Endothelial cell of hepatic sinusoid (primary cell): ENCODE measurements around the gene NOTCH4.
"Not testable (repeated sequence)": the region's sequence is repeated elsewhere in the genome, so short reads cannot be mapped to it uniquely, and the experiment has no call there.

Experiments
- in situ Hi-C: cut with HindIII; loops from 2 replicates; pipeline ENCODE4 v1.10.0; 2017; ENCODE audit warnings: low sequenced_read_pairs

The NOTCH4 gene

DNA sequence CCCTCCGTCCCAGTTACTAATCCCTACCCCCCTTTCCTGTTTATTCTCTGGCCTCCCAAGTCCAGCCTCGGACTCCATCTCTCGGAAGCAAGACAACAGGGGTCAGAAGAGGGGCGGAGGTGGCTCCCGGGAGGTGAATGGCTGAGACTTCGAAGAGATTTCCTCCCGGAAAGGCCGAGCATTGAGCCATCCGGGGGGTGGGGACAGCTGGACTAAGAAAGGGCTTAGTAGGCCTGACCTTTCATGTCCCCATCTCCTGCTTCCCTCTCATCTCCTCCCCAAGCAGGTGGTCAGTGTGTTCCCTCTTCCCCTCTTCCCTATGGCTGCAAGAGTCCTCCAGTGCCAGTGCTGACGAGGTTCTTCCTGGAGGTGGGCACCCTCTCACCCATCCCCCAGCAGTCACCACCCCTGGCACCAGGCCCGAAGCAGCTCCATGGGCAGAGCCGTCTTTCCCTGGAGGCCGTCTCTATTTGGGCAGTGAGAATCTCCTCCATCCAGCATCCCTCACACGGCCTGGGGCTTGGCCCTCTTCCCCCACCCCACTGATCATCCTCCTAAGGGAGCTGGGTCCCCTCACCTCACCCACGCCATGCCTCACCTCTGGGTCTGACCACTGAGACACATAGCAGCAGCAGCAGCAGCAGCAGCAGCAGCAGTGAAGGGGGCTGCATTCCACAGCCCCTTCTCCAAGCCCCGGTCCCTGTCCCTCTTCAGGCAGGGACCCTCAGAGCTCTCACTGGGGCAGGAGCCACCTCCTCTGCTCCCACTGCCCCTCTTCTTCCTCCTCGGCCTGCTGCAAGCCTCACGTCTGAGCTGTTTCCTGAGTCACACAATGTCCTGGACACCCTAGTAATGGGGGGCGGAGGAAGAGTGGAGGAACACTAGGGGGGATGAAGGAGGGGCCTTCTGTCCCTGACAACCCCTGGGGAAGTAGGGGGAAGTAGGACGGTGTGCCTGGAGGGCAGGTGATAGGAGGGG lies at the start of gene NOTCH4:
NOTCH4 (minus strand) TSS at position 810 of the 978 bp plus-strand sequence; CDS start at position 671, 139 bp downstream.
- in situ Hi-C loops, result no loop called here

DNA sequence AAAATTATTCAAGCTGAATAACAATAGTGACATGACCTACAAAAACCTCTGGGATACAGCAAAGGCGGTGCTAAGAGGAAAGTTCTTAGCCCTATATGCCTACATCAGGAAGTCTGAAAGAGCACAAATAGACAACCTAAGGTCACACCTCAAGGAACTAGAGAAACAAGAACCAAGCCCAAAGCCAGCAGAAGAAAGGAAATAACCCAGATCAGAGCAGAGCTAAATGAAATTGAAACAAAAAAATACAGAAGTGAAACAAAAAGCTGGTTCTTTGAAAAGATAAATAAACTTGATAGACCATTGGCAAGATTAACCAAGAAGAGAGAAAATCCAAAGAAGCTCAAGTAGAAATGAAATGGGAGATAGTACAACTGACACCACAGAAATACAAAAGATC lies 47.6 kb upstream of the NOTCH4 start:
- in situ Hi-C loops, result loop anchor here (25.0 kb wide), 1 partner anchor 491 kb away; the partner anchor contains the start of gene HLA-DQB2

- in situ Hi-C loops, result loop anchor here (25.0 kb wide), 1 partner anchor 494 kb away; the partner anchor contains the start of gene HLA-DQB2
These were observed 44.6 kb upstream of the NOTCH4 start for GRCh38 chr6:32268459-32268858.

DNA sequence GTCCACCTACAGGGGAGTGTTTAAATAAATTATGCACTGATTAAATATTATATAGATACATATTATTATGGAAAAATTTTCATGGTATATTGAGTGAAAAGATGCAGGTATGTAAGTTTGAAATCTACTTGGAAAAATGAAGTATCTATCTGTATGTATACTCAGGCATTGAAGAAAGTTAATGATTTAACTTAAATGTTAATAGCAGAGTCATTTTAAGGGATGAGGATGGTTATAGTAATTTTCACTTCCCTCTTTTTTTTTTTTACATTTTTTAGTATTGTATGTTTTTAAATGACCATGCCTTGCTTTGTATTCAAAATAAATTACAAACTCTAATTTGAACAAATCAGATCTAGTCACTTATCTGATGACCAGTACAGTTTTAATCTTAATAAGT lies 43.2 kb upstream of the NOTCH4 start:
- in situ Hi-C loops, result loop anchor here (25.0 kb wide), 1 partner anchor 495 kb away; the partner anchor contains the start of gene HLA-DQB2

GRCh38 chr6:32257262-32257661 lies 33.4 kb upstream of the NOTCH4 start:
- in situ Hi-C loops, result loop anchor here (25.0 kb wide), 1 partner anchor 505 kb away; the partner anchor contains the start of gene HLA-DQB2

DNA sequence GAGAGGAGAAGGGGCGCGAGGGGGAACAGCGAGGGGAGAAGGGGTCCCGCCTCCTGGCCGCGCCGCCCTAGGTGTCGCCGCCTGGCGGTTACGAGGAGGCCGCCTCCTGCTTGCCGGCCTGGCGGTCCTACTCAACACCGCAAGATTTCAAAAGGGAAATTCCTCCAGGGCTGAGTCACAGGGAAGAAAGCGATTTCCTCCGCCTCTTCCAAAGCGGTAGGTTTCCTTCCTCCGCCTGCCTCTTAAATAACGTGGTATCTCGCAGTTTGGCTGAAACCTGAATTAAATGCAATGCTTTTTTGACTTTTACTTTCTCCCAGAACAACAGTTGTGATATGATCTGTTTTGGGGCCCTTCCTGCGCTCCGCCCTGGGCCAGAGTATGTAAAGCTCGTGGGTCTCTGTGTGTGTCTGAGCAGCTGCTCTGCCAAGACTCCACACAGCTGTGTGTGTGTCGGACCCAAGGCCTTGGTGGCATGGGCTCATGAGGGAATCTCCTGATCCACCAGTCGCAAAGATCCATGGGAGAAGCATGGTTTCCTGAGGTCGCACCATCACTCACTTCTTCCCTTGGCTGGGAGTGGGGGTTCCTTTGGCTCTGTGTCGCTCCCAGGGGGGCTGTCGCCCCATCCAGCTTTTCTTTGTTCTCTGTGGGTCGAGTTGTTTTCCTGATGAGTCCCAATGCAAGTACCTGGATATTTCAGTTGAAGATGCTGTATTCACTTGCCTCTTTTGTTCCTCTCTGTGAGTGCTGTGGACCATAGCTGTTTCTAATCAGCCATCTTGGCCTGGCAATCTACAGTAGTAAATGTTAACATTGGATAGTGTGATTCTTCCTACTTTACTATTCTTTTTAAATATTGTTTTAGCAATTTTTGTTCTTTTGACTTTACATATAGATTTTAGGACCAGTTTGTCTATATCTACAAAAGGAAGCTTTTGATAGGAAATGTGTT lies 31.6 kb upstream of the NOTCH4 start:
- in situ Hi-C loops, result loop anchor here (25.0 kb wide), 1 partner anchor 507 kb away; the partner anchor contains the start of gene HLA-DQB2

- in situ Hi-C loops, result loop anchor here (25.0 kb wide), 1 partner anchor 508 kb away; the partner anchor contains the start of gene HLA-DQB2
These were observed 30.9 kb upstream of the NOTCH4 start for GRCh38 chr6:32254761-32255198.

DNA sequence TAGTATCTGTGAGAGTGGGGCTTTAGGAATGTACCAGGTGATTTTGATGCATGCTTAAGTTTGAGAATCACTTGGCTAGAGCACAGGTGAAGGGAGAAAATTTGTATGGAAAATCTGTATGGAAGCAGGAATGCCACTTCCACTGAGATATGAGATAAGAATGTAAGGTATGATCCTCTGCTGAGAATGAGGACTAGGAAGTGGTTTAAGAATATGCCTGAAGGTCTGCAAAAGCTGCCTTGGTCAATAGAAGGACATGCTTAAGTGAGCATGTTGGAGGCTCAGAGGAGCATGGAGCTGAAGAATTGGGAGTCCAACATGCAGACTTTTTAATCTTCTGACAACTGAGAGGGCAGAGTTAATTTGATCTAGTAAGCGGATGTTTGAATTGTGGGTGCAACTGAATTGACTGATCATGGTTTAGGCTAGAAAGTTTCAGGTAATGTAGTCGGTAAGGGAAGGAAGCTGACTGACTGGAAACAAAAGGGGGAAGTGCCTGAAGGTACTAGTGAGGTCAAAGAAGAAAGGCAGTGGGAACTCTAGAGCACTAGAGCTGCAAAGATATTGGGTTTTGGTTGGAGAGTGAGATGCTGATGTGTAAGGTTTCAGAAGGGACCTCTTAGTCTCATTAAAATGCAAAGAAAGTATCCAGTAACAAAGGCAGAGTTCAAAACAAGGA lies 28.6 kb upstream of the NOTCH4 start:
- in situ Hi-C loops, result loop anchor here (25.0 kb wide), 1 partner anchor 510 kb away; the partner anchor contains the start of gene HLA-DQB2

DNA sequence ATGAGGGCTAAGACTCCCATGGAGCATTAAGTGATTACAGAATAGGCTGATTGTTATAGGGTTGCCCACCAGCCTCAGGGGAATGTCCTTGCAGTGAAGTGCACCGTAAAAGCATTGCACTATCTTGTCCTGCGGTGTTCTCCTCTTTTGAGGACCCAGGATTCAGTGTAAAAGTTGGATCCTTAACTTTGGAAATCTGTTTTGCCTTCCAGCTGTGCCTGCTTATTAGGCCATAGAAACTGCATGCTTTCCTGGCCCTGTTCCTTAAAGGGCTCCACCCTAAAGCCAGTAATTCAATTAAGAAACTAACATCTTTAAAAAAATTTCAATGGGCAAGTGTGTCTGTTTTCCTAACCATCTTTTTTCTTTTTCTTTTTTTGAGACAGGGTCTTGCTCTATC lies 25.4 kb upstream of the NOTCH4 start:
- in situ Hi-C loops, result no loop called here

DNA sequence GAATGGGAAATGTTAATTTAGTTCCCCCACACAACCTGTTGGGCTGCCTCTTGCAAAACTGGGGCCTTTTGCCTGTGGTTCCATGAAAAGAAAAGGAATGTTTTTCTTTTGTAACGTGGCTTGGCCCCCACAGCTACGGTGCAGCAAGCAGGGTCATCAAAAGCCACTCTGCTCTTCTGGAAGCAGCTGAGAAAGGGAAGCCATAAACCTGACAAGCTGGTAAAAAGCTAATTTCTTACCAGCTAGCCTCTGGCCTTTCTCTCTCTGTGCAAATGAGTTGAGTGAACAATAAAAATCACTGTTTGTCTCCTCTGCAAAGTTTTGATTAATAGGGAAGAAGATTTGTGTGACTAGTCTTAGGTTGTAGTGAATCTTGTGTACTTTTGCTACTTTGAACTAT lies 23.5 kb upstream of the NOTCH4 start:
- in situ Hi-C loops, result no loop called here

DNA sequence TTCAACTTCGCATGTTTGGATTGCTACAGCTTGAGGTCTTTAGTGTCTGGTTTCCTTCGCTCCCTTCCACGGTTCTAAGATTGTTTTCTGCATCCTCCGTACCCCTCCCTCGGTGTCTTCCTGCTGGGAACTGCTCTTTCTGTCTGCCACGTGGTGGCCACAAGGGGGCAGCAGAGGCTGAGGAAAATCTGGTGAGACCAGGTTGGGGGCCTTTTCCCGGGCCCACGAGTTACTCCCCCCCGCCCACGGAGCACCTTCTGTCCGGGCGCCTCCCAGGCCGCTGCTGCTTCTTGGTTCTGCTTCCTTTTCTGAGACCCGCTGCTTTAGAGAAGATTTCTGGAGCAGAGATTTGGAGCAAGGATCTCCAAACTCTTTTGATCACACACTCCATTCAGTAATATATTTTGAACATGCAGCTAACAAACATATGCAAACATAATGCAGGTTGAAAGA lies 21.1 kb upstream of the NOTCH4 start:
- in situ Hi-C loops, result no loop called here

DNA sequence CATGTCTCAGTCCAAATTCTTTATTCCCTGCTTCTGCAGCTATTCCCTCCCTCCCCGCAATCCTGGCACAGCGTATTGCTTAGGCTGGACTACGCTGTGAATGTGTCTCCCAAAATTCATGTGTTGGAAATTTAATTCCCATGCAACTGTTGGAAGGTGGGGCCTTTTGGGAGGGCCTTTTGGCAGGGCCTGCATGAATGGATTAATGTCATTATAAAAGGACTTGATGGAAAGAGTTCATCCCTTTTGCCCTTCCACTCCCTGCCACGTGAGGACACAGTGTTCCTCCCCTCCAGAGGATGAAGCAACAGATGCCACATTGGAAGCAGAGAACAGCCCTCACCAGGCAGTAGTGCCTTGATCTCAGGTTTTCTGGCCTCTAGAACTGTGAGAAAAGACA lies 20.4 kb upstream of the NOTCH4 start:
- in situ Hi-C loops, result no loop called here

DNA sequence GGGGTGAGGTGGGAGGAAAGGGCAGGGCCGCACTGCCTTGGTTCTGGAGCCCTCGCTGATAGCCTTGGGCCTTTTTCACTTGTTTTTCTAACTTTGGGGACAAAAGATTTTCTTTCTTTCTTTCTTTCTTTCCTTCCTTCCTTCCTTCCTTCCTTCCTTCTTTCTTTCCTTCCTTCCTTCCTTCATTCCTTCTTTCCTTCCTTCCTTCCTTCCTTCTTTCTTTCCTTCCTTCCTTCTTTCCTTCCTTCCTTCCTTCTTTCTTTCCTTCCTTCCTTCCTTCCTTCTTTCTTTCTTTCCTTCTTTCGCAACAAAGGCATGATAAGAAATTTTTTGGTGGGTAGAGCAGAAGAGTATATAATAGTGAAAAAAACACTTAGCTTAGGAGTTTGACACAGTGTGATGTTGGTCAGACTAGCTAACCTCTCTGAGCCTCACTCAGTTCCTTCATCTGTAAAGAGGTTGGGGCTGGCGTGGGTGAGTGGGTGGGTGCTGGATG lies 18.5 kb upstream of the NOTCH4 start:
- in situ Hi-C loops, result not testable (repeated sequence)

GRCh38 chr6:32240686-32241085 lies 16.8 kb upstream of the NOTCH4 start:
- in situ Hi-C loops, result no loop called here

DNA sequence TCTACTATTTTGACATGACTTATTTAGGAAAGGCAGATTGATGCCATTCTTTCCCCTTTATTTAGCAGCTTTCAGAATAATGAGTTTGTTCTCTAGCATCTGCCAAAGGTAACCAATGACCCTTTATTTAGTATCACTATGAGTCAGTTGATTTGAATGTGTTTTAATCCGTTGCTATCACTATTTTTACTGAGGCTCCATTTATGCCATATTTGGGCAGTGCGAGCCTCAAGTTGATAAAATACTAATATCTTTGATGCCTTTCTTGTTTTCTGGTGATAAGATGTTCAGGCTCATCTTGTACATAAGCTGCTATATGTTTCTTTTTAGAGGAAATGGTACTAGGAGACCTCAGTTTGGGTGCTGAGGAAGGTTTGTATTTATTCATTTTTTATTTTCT lies 15.6 kb upstream of the NOTCH4 start:
- in situ Hi-C loops, result no loop called here

DNA sequence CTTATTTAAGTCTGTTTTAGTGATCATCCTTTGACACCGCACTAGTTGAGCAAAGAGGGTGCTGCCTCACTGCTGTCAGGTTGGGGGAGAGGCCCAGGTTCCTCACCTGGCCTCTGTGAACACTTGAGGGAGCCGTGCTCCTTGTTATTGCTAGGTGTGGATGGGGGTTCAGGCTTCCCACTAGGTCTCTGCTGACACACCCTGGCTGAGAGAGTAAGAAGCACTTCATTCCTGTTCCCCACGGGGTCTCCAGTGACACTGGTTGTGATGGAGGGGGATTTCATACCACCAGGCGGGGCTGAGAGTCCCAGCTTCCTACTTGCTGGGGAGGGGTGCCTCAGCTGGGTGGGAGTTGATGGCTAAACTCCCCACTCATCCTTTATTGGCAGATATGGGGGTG lies 11.1 kb upstream of the NOTCH4 start:
- in situ Hi-C loops, result no loop called here

GRCh38 chr6:32226434-32226833 lies 2.6 kb upstream of the NOTCH4 start:
- in situ Hi-C loops, result no loop called here

DNA sequence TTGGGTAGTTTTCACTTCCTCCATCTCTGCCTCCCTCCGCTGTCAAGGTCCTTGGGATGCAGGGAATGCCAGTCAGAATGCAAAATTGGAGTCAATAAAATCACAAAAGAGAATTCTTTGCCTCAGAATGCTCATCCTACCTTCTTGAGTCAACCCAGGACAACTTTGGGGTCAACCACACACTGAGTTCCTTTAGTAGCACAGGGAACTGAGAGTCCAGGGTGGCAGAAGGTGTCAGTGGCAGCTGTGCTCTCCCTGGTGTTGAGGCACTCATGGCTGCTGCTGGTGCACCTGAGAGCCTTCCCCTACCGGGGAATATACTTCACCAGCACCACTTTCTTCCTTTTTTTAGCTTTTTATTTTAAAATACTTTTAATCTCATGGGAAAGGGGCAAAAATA lies 829 bp upstream of the NOTCH4 start:
- in situ Hi-C loops, result no loop called here

- in situ Hi-C loops, result no loop called here
These were observed 1.3 kb downstream of the NOTCH4 start for GRCh38 chr6:32222333-32223230.
